ENCODE measurements around the gene PTBP3. TPM values are rescaled to one million over a fixed set of nuclear protein-coding genes. Genes with fewer than 3 reads are reported as not detected.

The PTBP3 gene
- polyA plus RNA-seq, 2 of the 4 experiments (the other 2 are of a cell fraction), result 55.7 to 105 TPM

- ATAC-seq (peak in 1 of 2 experiments; percentile 42; a peak in 2 of 6 replicates), DNase-seq (ENCODE audit: low read depth in 1 of 2, low spot score in 1 of 2) (no peak), FAIRE-seq (no peak)
- Histone ChIP-seq H3K9me3 (no peaks in the 10 kb centered on the region), H3K4me2 (no peak overlapping the region), H3K4me1 (peaks cover 50% of the 10 kb centered on the region), H3K27ac (no peak overlapping the region), H3K4me3 (no peak overlapping the region)
- 75% methylated on average over 3 of the region's 3 CpGs for WGBS (ENCODE audit: missing lambda C conversion rate)
- POLR2A ChIA-PET, result no interaction called here
- CTCF ChIA-PET, result interaction anchor here (1.0 kb wide), 1 partner anchor 18 kb away, joined by 4 read pairs; no protein-coding TSS in a partner anchor
- no peak for TF ChIP-seq RARB (CRISPR knock-in tag; IDR thresholded peaks at IDR 0.05)
These were observed 21.9 kb downstream of the PTBP3 start for GRCh38 chr9:112311497-112311896.

- FAIRE-seq (no peak), ATAC-seq (no peak), DNase-seq (ENCODE audit: low read depth in 1 of 2, low spot score in 1 of 2) (no peak)
- POLR2A ChIA-PET, result no interaction called here
- CTCF ChIA-PET, result no interaction called here
- H3K27ac ChIP-seq, result no peak overlapping the region
- peaks cover 43% of the 10 kb centered on the region; the same call in 2 of the 3 replicates for H3K4me1 ChIP-seq
- WGBS (ENCODE audit: missing lambda C conversion rate), result 90% methylated on average over 4 of the region's 4 CpGs
- H3K4me2 ChIP-seq, result no peak overlapping the region
- TF ChIP-seq USF2 (IDR thresholded peaks at IDR 0.05), result no peak
- TF ChIP-seq ESRRA (IDR thresholded peaks at IDR 0.05; ENCODE audit: borderline replicate concordance, low read length), result no peak
- TF ChIP-seq EHMT2 (IDR thresholded peaks at IDR 0.05; ENCODE audit: low read depth), result no peak
- TF ChIP-seq MAFK (IDR thresholded peaks at IDR 0.05; ENCODE audit: partially characterized antibody), result no peak
- TF ChIP-seq, protein P1, sequence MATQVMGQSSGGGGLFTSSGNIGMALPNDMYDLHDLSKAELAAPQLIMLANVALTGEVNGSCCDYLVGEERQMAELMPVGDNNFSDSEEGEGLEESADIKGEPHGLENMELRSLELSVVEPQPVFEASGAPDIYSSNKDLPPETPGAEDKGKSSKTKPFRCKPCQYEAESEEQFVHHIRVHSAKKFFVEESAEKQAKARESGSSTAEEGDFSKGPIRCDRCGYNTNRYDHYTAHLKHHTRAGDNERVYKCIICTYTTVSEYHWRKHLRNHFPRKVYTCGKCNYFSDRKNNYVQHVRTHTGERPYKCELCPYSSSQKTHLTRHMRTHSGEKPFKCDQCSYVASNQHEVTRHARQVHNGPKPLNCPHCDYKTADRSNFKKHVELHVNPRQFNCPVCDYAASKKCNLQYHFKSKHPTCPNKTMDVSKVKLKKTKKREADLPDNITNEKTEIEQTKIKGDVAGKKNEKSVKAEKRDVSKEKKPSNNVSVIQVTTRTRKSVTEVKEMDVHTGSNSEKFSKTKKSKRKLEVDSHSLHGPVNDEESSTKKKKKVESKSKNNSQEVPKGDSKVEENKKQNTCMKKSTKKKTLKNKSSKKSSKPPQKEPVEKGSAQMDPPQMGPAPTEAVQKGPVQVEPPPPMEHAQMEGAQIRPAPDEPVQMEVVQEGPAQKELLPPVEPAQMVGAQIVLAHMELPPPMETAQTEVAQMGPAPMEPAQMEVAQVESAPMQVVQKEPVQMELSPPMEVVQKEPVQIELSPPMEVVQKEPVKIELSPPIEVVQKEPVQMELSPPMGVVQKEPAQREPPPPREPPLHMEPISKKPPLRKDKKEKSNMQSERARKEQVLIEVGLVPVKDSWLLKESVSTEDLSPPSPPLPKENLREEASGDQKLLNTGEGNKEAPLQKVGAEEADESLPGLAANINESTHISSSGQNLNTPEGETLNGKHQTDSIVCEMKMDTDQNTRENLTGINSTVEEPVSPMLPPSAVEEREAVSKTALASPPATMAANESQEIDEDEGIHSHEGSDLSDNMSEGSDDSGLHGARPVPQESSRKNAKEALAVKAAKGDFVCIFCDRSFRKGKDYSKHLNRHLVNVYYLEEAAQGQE (IDR thresholded peaks at IDR 0.05), result no peak
- no peak for TF ChIP-seq PHF8 (IDR thresholded peaks at IDR 0.05; ENCODE audit: borderline replicate concordance, low read depth)
- TF ChIP-seq BHLHE40 (IDR thresholded peaks at IDR 0.05; ENCODE audit: low read depth, low read length), result no peak
- TF ChIP-seq NFE2L2 (conservative IDR thresholded peaks at IDR 0.05; ENCODE audit: low read length), result no peak
- TF ChIP-seq E2F6 (IDR thresholded peaks at IDR 0.05; ENCODE audit: borderline replicate concordance, low read depth), result no peak
- TF ChIP-seq SREBF2 (IDR thresholded peaks at IDR 0.05), result no peak
- TF ChIP-seq CHD4 (IDR thresholded peaks at IDR 0.05; ENCODE audit: borderline replicate concordance), result no peak
- TF ChIP-seq CBX2 (IDR thresholded peaks at IDR 0.05; ENCODE audit: borderline replicate concordance, low read depth), result no peak
- H3K4me3 ChIP-seq, result no peak overlapping the region
- no peaks in the 10 kb centered on the region for H3K9me3 ChIP-seq
These were observed 22.6 kb downstream of the PTBP3 start for GRCh38 chr9:112310826-112311225.

DNA sequence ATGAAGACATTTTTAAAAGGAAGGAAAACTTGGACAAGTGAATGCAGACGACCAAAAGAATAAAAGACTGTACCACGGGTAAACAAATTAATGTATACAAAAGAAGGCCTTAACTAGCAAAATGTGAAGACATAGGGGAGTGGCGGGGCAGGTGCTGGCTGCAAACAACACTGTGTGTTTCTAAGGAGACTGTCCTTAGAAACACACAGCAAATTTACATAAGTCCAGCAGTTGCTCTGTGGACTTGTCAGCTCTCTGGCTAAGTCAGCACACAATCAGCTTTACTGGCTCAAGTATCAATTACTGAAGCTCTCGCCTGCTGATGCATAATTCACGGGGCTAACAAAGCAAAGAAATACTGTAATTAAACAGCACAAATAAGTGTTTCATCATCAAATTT is 24.8 kb downstream of the PTBP3 start:
- POLR2A ChIA-PET, result no interaction called here
- Histone ChIP-seq H3K27ac (no peak overlapping the region), H3K4me1 (peaks cover 43% of the 10 kb centered on the region; the same call in 1 of the 3 replicates), H3K9me3 (no peaks in the 10 kb centered on the region), H3K4me2 (no peak overlapping the region), H3K4me3 (no peak overlapping the region)
- 70% methylated on average over 5 of the region's 5 CpGs for WGBS (ENCODE audit: missing lambda C conversion rate)
- TF ChIP-seq HDAC2 (IDR thresholded peaks at IDR 0.05) (no peak), HOXA7 (CRISPR knock-in tag; IDR thresholded peaks at IDR 0.05) (no peak), MAZ (IDR thresholded peaks at IDR 0.05; ENCODE audit: borderline replicate concordance, low read depth, low read length) (no peak), CHD4 (IDR thresholded peaks at IDR 0.05; ENCODE audit: borderline replicate concordance) (no peak), USF2 (IDR thresholded peaks at IDR 0.05) (no peak), EHMT2 (IDR thresholded peaks at IDR 0.05; ENCODE audit: low read depth) (no peak), CBX8 (IDR thresholded peaks at IDR 0.05) (no peak), EP300 (IDR thresholded peaks at IDR 0.05) (no peak), MAFK (IDR thresholded peaks at IDR 0.05; ENCODE audit: partially characterized antibody) (no peak)
- TF ChIP-seq, protein P2, sequence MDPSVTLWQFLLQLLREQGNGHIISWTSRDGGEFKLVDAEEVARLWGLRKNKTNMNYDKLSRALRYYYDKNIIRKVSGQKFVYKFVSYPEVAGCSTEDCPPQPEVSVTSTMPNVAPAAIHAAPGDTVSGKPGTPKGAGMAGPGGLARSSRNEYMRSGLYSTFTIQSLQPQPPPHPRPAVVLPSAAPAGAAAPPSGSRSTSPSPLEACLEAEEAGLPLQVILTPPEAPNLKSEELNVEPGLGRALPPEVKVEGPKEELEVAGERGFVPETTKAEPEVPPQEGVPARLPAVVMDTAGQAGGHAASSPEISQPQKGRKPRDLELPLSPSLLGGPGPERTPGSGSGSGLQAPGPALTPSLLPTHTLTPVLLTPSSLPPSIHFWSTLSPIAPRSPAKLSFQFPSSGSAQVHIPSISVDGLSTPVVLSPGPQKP (IDR thresholded peaks at IDR 0.05; ENCODE audit: low read depth, low read length), result no peak
- FAIRE-seq (no peak), DNase-seq (ENCODE audit: low read depth in 1 of 2, low spot score in 1 of 2) (no peak), ATAC-seq (peak in 1 of 2 experiments; percentile 42; a peak in 1 of 6 replicates)
- CTCF ChIA-PET, result no interaction called here

Measured in A549 (cell line).